ENCODE data around the gene EMCN.

The EMCN gene

GRCh38 chr4:100517864-100518341 is at the start of gene EMCN:
Gene EMCN (minus strand): TSS chr4:100518022. CDS start chr4:100517914, 108 bp downstream.
- no peak within 1 kb of the TSS for H3K4me3 ChIP-seq (ENCODE audit: low read length)
- TF ChIP-seq CTCF (conservative IDR thresholded peaks at IDR 0.05; ENCODE audit: low read depth, low read length), result no peak
- no peak for DNase-seq (ENCODE audit: low read depth)

GRCh38 chr4:100566396-100566795 is 48.6 kb upstream of the EMCN start:
- no peak for TF ChIP-seq CTCF (conservative IDR thresholded peaks at IDR 0.05; ENCODE audit: low read depth, low read length)
- H3K4me3 ChIP-seq (ENCODE audit: low read length), result no peak overlapping the region
- DNase-seq (ENCODE audit: low read depth), result no peak

- no peak overlapping the region for H3K4me3 ChIP-seq (ENCODE audit: low read length)
- DNase-seq (ENCODE audit: low read depth), result no peak
- no peak for TF ChIP-seq CTCF (conservative IDR thresholded peaks at IDR 0.05; ENCODE audit: low read depth, low read length)
Measured at GRCh38 chr4:100557306-100557705, 39.5 kb upstream of the EMCN start.

- no peak overlapping the region for H3K4me3 ChIP-seq (ENCODE audit: low read length)
- no peak for TF ChIP-seq CTCF (conservative IDR thresholded peaks at IDR 0.05; ENCODE audit: low read depth, low read length)
- no peak for DNase-seq (ENCODE audit: low read depth)
Measured at GRCh38 chr4:100555611-100556337, 38.0 kb upstream of the EMCN start.

GRCh38 chr4:100548200-100548560 is 30.4 kb upstream of the EMCN start:
- no peak for TF ChIP-seq CTCF (conservative IDR thresholded peaks at IDR 0.05; ENCODE audit: low read depth, low read length)
- no peak for DNase-seq (ENCODE audit: low read depth)
- H3K4me3 ChIP-seq (ENCODE audit: low read length), result no peak overlapping the region

- peak; percentile 4 for DNase-seq (ENCODE audit: low read depth)
- peak; percentile 14 for TF ChIP-seq CTCF (conservative IDR thresholded peaks at IDR 0.05; ENCODE audit: low read depth, low read length)
- H3K4me3 ChIP-seq (ENCODE audit: low read length), result no peak overlapping the region
Measured at GRCh38 chr4:100547541-100548199, 29.8 kb upstream of the EMCN start.

GRCh38 chr4:100545427-100545826 is 27.6 kb upstream of the EMCN start:
- DNase-seq (ENCODE audit: low read depth), result no peak
- no peak overlapping the region for H3K4me3 ChIP-seq (ENCODE audit: low read length)
- no peak for TF ChIP-seq CTCF (conservative IDR thresholded peaks at IDR 0.05; ENCODE audit: low read depth, low read length)

All from retinal pigment epithelial cell (primary cell).